A673 (cell line): ENCODE measurements around the gene UBE2D2. TPM values are rescaled to one million over a fixed set of nuclear protein-coding genes. Genes with fewer than 3 reads are reported as not detected.

Experiments used
- BruUV-seq: library from RNA; stranded (reverse); fragments of 400-500 nt; replicated peaks from 2 replicates; lab custom pipeline; 2021; lab: Mats Ljungman, UMichigan
- CTCF ChIA-PET: fragments of 300-600 bp; sonication (Branson Sonifier 250); formaldehyde crosslinking; loops from one replicate; lab custom pipeline; 2022; ENCODE audit warnings: antibody characterized with exemption; lab: Charles Lee
- POLR2A ChIA-PET: fragments of 300-600 bp; sonication (Branson Sonifier 250); formaldehyde crosslinking; loops from one replicate; lab custom pipeline; 2022; ENCODE audit warnings: antibody characterized with exemption; ENCODE audit not compliant: low non-redundant PET; lab: Charles Lee
- DNase-seq: peaks from one replicate; pipeline ENCODE4 v3.0.0-alpha.2; 2015; ENCODE audit warnings: low spot score
- H3K27ac ChIP-seq: fragments of 200-600 bp; sonication (generic); 2 replicates; pipeline ENCODE4 v1.5.1; 2016; ENCODE audit warnings: mixed run types, low read depth, mild to moderate bottlenecking, mixed read lengths, antibody characterized with exemption, low read length; ENCODE audit not compliant: poor library complexity, severe bottlenecking
- H3K27me3 ChIP-seq: fragments of 200-600 bp; sonication (generic); replicated peaks from 2 replicates; pipeline ENCODE4 v1.6.1; 2017; ENCODE audit warnings: mixed run types, low read depth, mild to moderate bottlenecking, mixed read lengths, antibody characterized with exemption, low read length; ENCODE audit not compliant: insufficient read depth, poor library complexity
- H3K36me3 ChIP-seq: fragments of 200-600 bp; sonication (generic); 2 replicates; pipeline ENCODE4 v1.6.1; 2016; ENCODE audit warnings: mixed run types, mild to moderate bottlenecking, mixed read lengths, antibody characterized with exemption, low read length; ENCODE audit not compliant: insufficient read depth, poor library complexity, severe bottlenecking
- H3K4me1 ChIP-seq: fragments of 200-600 bp; sonication (generic); 2 replicates; pipeline ENCODE4 v1.6.1; 2017; ENCODE audit warnings: mixed run types, mild to moderate bottlenecking, mixed read lengths, antibody characterized with exemption, low read length; ENCODE audit not compliant: insufficient read depth, poor library complexity, severe bottlenecking
- H3K4me3 ChIP-seq: fragments of 200-600 bp; sonication (generic); 2 replicates; pipeline ENCODE4 v1.5.1; 2016; ENCODE audit warnings: low read depth, mixed run types, mild to moderate bottlenecking, mixed read lengths, low read length; ENCODE audit not compliant: poor library complexity, severe bottlenecking
- H3K9me3 ChIP-seq: fragments of 200-600 bp; sonication (generic); 2 replicates; pipeline ENCODE4 v1.6.1; 2016; ENCODE audit warnings: mixed run types, low read depth, mild to moderate bottlenecking, mixed read lengths, antibody characterized with exemption, low read length; ENCODE audit not compliant: poor library complexity, severe bottlenecking
- CTCF ChIP-seq: fragments of 300-800, 200-600 bp; sonication (generic); conservative IDR thresholded peaks from 2 replicates; pipeline ENCODE4 v1.5.1; 2017; ENCODE audit warnings: low read depth, mild to moderate bottlenecking, antibody characterized with exemption, low read length, moderate library complexity, mixed read lengths
- EZH2 ChIP-seq: fragments of 200-600 bp; sonication (generic); IDR thresholded peaks from 2 replicates; pipeline ENCODE4 v1.6.1; 2017; ENCODE audit warnings: borderline replicate concordance, low read depth, mild to moderate bottlenecking, mixed read lengths, antibody characterized with exemption, low read length; ENCODE audit not compliant: poor library complexity, severe bottlenecking
- intact Hi-C: fragments of 100-400 bp; cut with micrococcal nuclease; formaldehyde crosslinking; loops from one replicate; pipeline ENCODE4 v1.10.0; 2022; ENCODE audit not compliant: unreplicated experiment
- total RNA-seq: library from RNA; stranded (reverse); gene quantifications from 2 replicates; pipeline ENCODE4 v1.2.3, GENCODE V29; 2021

UBE2D2 gene
- total RNA-seq, 1 experiment from 2014 or later, result 186 TPM

- ChIA-PET CTCF (interaction anchor here (0.6 to 1.6 kb wide), 2 partner anchors 20 to 80 kb away, joined by 5 to 11 read pairs; no protein-coding TSS in a partner anchor), POLR2A (no interaction called here)
- Histone ChIP-seq H3K27me3 (no peaks in the 10 kb centered on the region), H3K4me3 (peak overlapping the region; percentile 90), H3K36me3 (no peaks in the 10 kb centered on the region), H3K4me1 (peaks cover 72% of the 10 kb centered on the region), H3K27ac (peak overlapping the region; percentile 58), H3K9me3 (no peaks in the 10 kb centered on the region)
- intact Hi-C loops, result loop anchor here (5.0 kb wide), 2 partner anchors 44 to 94 kb away; no protein-coding TSS in a partner anchor
- TF ChIP-seq CTCF (no peak), EZH2 (no peak)
- no TSS peak for BruUV-seq
- DNase-seq, result peak; percentile 77
Observed at GRCh38 chr5:139653616-139654015, 92.5 kb downstream of the UBE2D2 start.

DNA sequence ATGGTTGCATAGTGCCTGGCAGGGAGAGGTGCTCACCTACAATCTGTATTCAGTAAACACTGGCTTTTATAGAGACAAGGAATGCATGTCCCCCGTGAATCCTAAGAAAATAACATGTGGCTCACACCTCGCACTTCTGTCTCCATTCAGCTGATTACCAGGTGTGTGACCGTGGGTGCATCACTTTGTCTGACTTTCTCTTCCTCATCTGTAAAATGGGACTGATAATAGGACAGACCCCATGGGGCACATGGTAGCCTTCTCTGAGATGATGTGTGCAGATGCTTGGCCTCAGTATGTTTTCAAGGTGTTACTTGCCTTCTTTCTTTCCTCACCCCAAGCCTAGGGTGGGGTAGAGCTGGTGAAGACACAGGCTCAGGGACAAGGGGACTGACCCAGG, 93.3 kb downstream of the UBE2D2 start:
- Histone ChIP-seq H3K36me3 (no peaks in the 10 kb centered on the region), H3K27ac (peak overlapping the region; percentile 58), H3K4me3 (no peak overlapping the region), H3K4me1 (peaks cover 80% of the 10 kb centered on the region), H3K27me3 (no peaks in the 10 kb centered on the region), H3K9me3 (no peaks in the 10 kb centered on the region)
- ChIA-PET CTCF (no interaction called here), POLR2A (interaction anchor here (0.6 kb wide), 1 partner anchor 58 kb away, joined by 3 read pairs; no protein-coding TSS in a partner anchor)
- TF ChIP-seq EZH2, result no peak
- intact Hi-C loops, result loop anchor here (5.0 kb wide), 2 partner anchors 43 to 93 kb away; no protein-coding TSS in a partner anchor
- no peak for DNase-seq
- BruUV-seq, result no TSS peak

GRCh38 chr5:139654871-139655491, 93.8 kb downstream of the UBE2D2 start:
- Histone ChIP-seq H3K27ac (peak overlapping the region; percentile 58), H3K36me3 (no peaks in the 10 kb centered on the region), H3K9me3 (no peaks in the 10 kb centered on the region), H3K4me1 (peaks cover 86% of the 10 kb centered on the region), H3K27me3 (no peaks in the 10 kb centered on the region), H3K4me3 (no peak overlapping the region)
- no peak for TF ChIP-seq EZH2
- intact Hi-C loops, result loop anchor here (5.0 kb wide), 2 partner anchors 42 to 92 kb away; no protein-coding TSS in a partner anchor
- ChIA-PET POLR2A (no interaction called here), CTCF (interaction anchor here (0.9 kb wide), 1 partner anchor 112 kb away, joined by 3 read pairs; no protein-coding TSS in a partner anchor)
- BruUV-seq, result no TSS peak
- DNase-seq, result no peak

DNA sequence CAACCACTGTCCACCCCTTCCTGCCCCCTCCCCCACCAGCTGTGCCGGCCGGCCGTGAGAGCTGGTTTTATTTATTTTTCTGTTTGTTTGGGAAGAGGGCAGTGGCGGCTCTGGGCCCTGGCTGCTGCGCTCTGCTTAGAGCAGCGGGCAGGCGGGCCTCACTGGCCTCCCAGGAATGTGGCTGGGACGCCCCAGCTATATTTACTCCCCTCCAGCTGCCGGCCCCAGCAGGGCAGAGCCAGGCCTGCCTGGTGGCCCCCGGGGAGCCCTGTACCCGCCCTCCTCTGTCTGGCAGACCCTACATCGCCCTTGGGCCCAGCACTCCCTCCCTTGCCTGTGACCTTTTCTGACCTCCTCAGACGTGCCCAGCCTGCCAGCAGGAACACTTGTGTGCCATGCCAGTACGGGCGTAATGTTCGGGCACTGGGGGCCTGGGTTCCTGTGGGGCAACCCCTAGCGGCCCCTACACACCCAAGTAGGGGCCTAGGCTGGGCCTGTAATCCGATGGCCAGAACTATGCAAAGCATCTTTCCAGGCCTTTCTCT, 94.7 kb downstream of the UBE2D2 start:
- POLR2A ChIA-PET, result no interaction called here
- TF ChIP-seq EZH2, result no peak
- TF ChIP-seq CTCF, result no peak
- peaks cover 90% of the 10 kb centered on the region for H3K4me1 ChIP-seq
- CTCF ChIA-PET, result interaction anchor here (0.9 kb wide), 1 partner anchor 111 kb away, joined by 3 read pairs; no protein-coding TSS in a partner anchor
- BruUV-seq, result no TSS peak
- peak overlapping the region; percentile 56 for H3K27ac ChIP-seq
- DNase-seq, result no peak
- H3K4me3 ChIP-seq, result no peak overlapping the region
- H3K36me3 ChIP-seq, result no peaks in the 10 kb centered on the region
- H3K9me3 ChIP-seq, result no peaks in the 10 kb centered on the region
- intact Hi-C loops, result no loop called here
- H3K27me3 ChIP-seq, result no peaks in the 10 kb centered on the region
